Neural crest cell (in vitro differentiated cells): ENCODE data around the gene BBLN. TPM values are rescaled to one million over a fixed set of nuclear protein-coding genes. Genes with fewer than 3 reads are reported as not detected.

Experiments
- DNase-seq: peaks from one replicate; pipeline ENCODE4 v3.0.0; 2021; ENCODE audit warnings: low read depth, mixed read lengths, low spot score
- H3K27ac Mint-ChIP-seq: one replicate; pipeline ENCODE4 v1.8.0; 2021; ENCODE audit warnings: mild to moderate bottlenecking, mixed read lengths; ENCODE audit not compliant: unreplicated experiment
- H3K27me3 Mint-ChIP-seq: 2 replicates; pipeline ENCODE4 v1.8.0; 2021; ENCODE audit warnings: low read depth, mild to moderate bottlenecking, mixed read lengths
- H3K36me3 Mint-ChIP-seq: 2 replicates; pipeline ENCODE4 v1.8.0; 2021; ENCODE audit warnings: low read depth, mild to moderate bottlenecking, mixed read lengths
- H3K4me1 Mint-ChIP-seq: 2 replicates; pipeline ENCODE4 v1.8.0; 2021; ENCODE audit warnings: mixed read lengths
- H3K4me3 Mint-ChIP-seq: one replicate; pipeline ENCODE4 v1.8.0; 2021; ENCODE audit warnings: mild to moderate bottlenecking, mixed read lengths
- H3K9me3 Mint-ChIP-seq: 2 replicates; pipeline ENCODE4 v1.8.0; 2021; ENCODE audit warnings: mixed read lengths
- total RNA-seq: library from RNA; stranded (reverse); gene quantifications from 2 replicates; pipeline ENCODE4 v1.2.1, GENCODE V29; 2021
- TF ChIP-seq, protein P1 (sequence below): fragments of 200-600 bp; sonication (generic); conservative IDR thresholded peaks from 2 replicates; pipeline ENCODE4 v1.5.0; 2021; ENCODE audit warnings: antibody characterized with exemption, mild to moderate bottlenecking

Gene BBLN
- total RNA-seq, 1 donor from 2014 or later, result 82.5 TPM

DNA sequence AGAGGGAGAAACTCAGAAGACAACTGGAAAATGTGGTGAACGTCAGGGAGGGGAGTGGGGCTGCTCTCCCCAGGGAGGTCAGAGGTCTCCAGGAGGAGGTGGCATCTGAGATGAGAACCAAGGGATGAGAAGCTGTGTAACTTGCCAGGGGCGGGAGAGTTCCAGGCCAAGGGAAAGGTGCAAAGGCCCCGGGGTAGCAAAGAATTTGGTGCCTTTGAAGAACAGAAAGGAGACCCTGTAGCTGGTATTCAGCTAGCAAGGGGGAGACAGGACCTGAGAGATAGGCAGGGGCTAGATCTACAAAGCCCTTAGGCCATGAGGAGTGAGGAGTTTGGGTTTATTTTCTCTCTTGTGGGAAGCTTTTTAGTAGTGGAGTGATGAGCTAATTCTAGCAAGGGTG, 46.4 kb downstream of the BBLN start:
- Mint-ChIP-seq H3K9me3 (no peaks in the 10 kb centered on the region), H3K27me3 (no peaks in the 10 kb centered on the region), H3K4me3 (peak overlapping the region; percentile 91), H3K4me1 (peaks cover 42% of the 10 kb centered on the region), H3K27ac (no peak overlapping the region), H3K36me3 (no peaks in the 10 kb centered on the region)
- TF ChIP-seq, protein P1, sequence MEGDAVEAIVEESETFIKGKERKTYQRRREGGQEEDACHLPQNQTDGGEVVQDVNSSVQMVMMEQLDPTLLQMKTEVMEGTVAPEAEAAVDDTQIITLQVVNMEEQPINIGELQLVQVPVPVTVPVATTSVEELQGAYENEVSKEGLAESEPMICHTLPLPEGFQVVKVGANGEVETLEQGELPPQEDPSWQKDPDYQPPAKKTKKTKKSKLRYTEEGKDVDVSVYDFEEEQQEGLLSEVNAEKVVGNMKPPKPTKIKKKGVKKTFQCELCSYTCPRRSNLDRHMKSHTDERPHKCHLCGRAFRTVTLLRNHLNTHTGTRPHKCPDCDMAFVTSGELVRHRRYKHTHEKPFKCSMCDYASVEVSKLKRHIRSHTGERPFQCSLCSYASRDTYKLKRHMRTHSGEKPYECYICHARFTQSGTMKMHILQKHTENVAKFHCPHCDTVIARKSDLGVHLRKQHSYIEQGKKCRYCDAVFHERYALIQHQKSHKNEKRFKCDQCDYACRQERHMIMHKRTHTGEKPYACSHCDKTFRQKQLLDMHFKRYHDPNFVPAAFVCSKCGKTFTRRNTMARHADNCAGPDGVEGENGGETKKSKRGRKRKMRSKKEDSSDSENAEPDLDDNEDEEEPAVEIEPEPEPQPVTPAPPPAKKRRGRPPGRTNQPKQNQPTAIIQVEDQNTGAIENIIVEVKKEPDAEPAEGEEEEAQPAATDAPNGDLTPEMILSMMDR, result no peak
- no peak for DNase-seq

DNA sequence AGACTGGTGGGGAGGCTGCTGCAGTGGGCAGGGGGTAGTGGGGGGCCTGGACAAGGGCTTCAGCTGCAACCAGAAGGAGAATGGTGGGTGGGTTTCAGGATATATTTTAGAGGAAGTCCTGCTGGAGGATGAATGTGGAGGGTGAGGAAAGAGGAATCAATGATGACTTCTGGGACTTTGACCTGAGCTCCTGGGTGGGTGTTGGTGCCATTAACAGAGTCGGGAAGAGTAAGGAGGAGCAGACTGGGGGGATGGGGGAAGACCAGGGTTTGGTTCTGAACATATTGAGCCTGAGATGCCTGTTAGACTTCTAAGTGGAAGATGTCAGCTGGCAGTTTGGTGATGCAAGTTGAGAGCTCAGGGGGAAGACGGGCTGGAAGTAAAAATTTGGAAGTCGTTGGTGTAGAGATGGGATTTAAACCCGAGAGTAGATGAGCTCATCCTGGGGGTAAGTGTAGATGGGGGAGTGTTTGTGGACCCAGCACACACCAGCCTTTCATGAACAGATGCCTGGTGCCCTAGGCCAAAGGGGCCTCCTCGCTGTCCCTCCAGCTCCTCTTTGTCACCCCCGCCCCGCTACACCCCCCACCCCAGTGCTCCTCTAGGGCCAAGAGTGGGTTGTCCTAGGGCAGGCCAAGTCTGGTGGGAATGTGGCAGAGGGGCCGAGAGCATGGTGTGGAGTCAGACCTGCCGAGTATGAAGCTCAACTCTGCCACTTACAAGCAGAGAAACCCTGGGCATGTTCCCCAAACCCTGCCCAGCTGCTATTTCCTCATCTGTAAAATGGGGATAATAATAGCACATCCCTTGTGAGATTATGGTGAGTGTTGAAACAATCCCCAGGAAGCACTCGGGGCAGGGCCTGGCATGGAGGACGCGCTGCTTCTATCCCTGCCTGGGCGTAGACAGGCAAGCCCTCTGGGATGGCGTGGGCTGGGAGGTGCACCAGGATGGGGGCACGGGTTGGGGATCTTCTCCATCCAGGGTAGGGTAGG, 47.1 kb downstream of the BBLN start:
- TF ChIP-seq, protein P1, result no peak
- Mint-ChIP-seq H3K4me3 (peak overlapping the region; percentile 58), H3K27me3 (no peaks in the 10 kb centered on the region), H3K27ac (no peak overlapping the region), H3K4me1 (peaks cover 36% of the 10 kb centered on the region), H3K9me3 (no peaks in the 10 kb centered on the region), H3K36me3 (no peaks in the 10 kb centered on the region)
- DNase-seq, result no peak

DNA sequence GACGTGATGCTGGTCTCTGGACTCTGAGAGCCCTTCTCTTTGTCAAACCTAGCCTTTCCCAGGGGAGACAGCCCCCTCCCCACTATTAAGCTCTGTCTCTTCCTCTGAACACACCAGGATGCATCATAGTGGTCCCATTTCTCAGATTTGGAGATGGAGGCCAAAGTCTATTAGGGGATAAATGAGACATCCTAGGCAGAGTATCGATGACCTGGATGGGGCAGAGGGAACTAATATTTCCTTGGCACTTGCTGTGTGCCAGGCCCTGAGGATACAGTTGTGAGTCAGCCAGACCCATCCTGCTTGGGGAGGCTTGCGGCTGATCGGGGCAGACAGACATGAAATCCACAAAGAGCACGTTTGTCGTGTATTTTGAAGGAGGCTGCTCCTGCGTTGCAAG, 48.3 kb downstream of the BBLN start:
- Mint-ChIP-seq H3K9me3 (no peaks in the 10 kb centered on the region), H3K4me1 (peaks cover 30% of the 10 kb centered on the region), H3K27me3 (no peaks in the 10 kb centered on the region), H3K4me3 (no peak overlapping the region), H3K36me3 (no peaks in the 10 kb centered on the region), H3K27ac (no peak overlapping the region)
- TF ChIP-seq, protein P1, result no peak
- DNase-seq, result no peak

DNA sequence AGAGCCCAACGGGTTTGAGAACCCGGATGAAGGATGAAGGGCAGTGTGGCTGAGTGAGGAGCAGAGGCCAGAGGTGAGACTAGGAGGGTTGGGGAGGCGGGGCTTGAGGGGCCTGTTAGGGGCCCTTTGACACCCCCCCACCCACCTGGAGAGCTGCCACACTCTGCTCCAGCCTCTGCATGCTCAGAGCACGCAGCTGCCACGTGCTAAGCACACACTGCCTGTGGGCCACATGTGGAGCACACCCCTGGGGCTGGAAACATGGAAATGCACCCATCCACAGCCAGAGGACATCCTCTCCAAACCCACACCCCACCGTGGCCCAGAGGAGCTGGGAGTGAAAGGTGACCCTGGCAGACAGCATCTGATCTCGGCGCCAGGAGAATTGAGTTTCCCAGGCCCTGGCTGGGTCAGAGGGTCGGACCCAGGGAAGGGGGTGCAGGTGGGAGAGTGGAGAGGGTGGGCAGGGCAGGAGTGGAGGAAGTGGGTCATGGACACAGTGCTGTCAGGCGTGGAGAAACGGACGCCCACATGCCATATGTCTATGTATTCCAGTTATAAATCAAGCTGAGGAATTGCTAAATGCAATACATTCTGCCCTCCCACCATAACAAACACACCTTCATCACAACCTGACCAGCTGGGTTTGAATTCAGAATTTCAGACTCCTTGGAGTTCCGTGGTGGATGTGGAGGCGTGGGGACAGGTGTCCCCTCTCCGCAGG, 49.0 kb downstream of the BBLN start:
- DNase-seq, result no peak
- Mint-ChIP-seq H3K4me3 (no peak overlapping the region), H3K9me3 (no peaks in the 10 kb centered on the region), H3K4me1 (peaks cover 29% of the 10 kb centered on the region), H3K27me3 (no peaks in the 10 kb centered on the region), H3K36me3 (no peaks in the 10 kb centered on the region), H3K27ac (no peak overlapping the region)
- TF ChIP-seq, protein P1, result no peak

DNA sequence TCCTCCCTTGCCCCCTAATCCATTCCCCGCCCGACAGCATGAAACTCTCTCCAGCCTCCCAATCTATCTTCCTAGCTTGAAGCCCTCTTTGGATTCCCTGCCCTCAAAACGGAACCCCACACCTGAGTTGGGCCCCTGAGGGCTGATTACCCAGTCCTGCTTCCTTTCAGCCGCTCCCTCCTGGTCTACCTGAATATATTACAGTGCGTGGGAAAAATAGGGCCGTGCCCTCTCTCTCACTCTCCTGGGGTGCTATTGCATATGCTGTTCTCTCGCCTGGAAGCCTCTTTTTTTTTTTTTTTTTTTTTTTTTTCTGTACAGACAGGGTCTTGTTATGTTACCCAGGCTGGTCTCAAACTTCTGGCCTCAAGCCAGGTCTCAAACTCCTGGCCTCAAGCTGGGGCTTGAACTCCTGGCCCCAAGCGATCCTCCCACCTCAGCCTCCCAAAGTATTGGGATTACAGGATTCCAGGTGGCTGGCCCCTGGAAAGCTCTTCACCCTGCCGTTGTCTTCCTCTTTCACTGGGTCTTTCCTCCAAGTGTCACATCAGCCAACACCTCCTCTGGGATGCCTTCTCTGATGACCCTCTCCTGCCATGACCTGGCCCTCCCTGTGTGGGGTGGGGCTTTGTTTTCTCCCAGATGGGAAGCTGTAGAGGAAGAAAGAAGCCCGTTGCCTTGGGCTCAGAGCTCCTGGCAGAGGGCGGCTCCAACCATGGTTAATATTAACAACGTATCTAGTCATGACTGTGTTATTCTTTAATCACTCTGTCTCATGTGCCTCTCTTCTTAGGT, 51.3 kb downstream of the BBLN start:
- no peak overlapping the region for H3K27ac Mint-ChIP-seq
- no peaks in the 10 kb centered on the region for H3K36me3 Mint-ChIP-seq
- no peaks in the 10 kb centered on the region for H3K9me3 Mint-ChIP-seq
- peak overlapping the region; percentile 19 for H3K4me3 Mint-ChIP-seq
- no peak for DNase-seq
- TF ChIP-seq, protein P1, result no peak
- peaks cover 19% of the 10 kb centered on the region for H3K4me1 Mint-ChIP-seq
- H3K27me3 Mint-ChIP-seq, result no peaks in the 10 kb centered on the region
